Heart right ventricle (tissue), 16 donors: ENCODE results near the gene TMPRSS2. TPM values are rescaled to one million over a fixed set of nuclear protein-coding genes. Genes with fewer than 3 reads are reported as not detected.

Source experiments
- ATAC-seq, 8 donors: fragments of 200-7000 bp; cut with Tn5 transposase; one replicate each; pipeline ENCODE4 v1.9.1; 2020; ENCODE audit warnings: mild to moderate bottlenecking in 8 of 8, moderate library complexity in 8 of 8, moderate number of reproducible peaks in 1 of 8
- DNase-seq, 2 donors: peaks; one replicate each; pipeline ENCODE4 v3.0.0-alpha.2; 2020
- H3K27ac ChIP-seq, 10 donors: fragments of 200-600 bp; sonication (generic) in 2 of 10; one replicate each; pipeline versions ENCODE4 v1.5.0 to v1.8.0; 2020 to 2022; ENCODE audit warnings: mild to moderate bottlenecking in 3 of 10
- H3K27me3 ChIP-seq, 7 donors: fragments of 200-600 bp; one replicate each; pipeline ENCODE4 v1.8.0; 2021 to 2022; ENCODE audit warnings: mild to moderate bottlenecking in 2 of 7
- H3K36me3 ChIP-seq, 9 donors: fragments of 200-600 bp; sonication (generic) in 1 of 9; one replicate each; pipeline versions ENCODE4 v1.5.0 to v1.8.0; 2020 to 2022; ENCODE audit warnings: mild to moderate bottlenecking in 2 of 9
- H3K4me1 ChIP-seq, 9 donors: fragments of 200-600 bp; sonication (generic) in 1 of 9; one replicate each; pipeline versions ENCODE4 v1.5.0 to v1.8.0; 2020 to 2022; ENCODE audit warnings: mild to moderate bottlenecking in 4 of 9
- H3K4me3 ChIP-seq, 10 donors: fragments of 200-600 bp; sonication (generic) in 2 of 10; one replicate each; pipeline versions ENCODE4 v1.5.0 to v1.8.0; 2020 to 2022; ENCODE audit warnings: mild to moderate bottlenecking in 7 of 10, moderate library complexity in 2 of 10
- H3K9me3 ChIP-seq, 11 donors: fragments of 200-600 bp in 10 of 11; sonication (generic) in 2 of 11; one replicate each; pipeline versions ENCODE4 v1.5.0 to v1.8.0; 2013 to 2022; ENCODE audit warnings: mild to moderate bottlenecking in 2 of 11, control low read depth in 1 of 11, moderate library complexity in 1 of 11
- WGBS, 2 donors: extraction: QIAGEN DNeasy Blood & Tissue Kit; methylation state at CpG; one replicate each; pipeline ENCODE4 v1.1.7; 2013; ENCODE audit warnings: inconsistent platforms in 1 of 2; 5-methylcytosine and 5-hydroxymethylcytosine counted together
- intact Hi-C, 10 donors: fragments of 100-400 bp; cut with DNase I; formaldehyde crosslinking; loops; one replicate each; pipeline versions ENCODE4 v1.11.1 to v1.14.2; 2022
- polyA plus RNA-seq, 2 donors: library from polyadenylated mRNA; stranded (reverse); fragments of 200-250 nt; gene quantifications; one replicate each; pipeline ENCODE4 v1.2.3, GENCODE V29; 2013
- total RNA-seq, 10 donors: library from RNA; stranded (reverse); fragmentation: NEBNext Ultra II Directional in 3 of 10; extraction: Animal tissue kit (Norgen Biotek cat#: 25700) in 3 of 10; gene quantifications; one replicate each; pipeline versions ENCODE4 v1.2.1 to v1.2.4, GENCODE V29; 2021 to 2023
- TF ChIP-seq, protein P1 (sequence below), 9 donors: fragments of 200-600 bp; sonication (generic) in 2 of 9; IDR thresholded peaks; one replicate each; pipeline versions ENCODE4 v1.5.0 to v1.8.0; 2021 to 2022; ENCODE audit warnings: antibody characterized with exemption in 9 of 9, mild to moderate bottlenecking in 5 of 9, moderate library complexity in 1 of 9
- donor health status: Arrhythmogenic right ventricular cardiomyopathy.
- donor health status: ischemic (EF 13 %, LVEDD 7.1; RV severe dilation, severe dysfunction).
- donor health status: healthy with polysubstance abuse.
- donor health status: DM: no; HTN: yes; CAD: no.
- donor health status: DM: no; HTN: no; CAD: no.
- donor health status: ischemic (EF 25% LVEDD 6.9; RV normal size, moderate dysfunction).
- donor health status: ischemic (EF 25% LVEDD 5.7; RV mildly dilated, moderate dysfunction).
- donor health status: healthy.
- donor health status: DM: yes; HTN: yes; CAD: no.
- donor health status: Ischemic cardiomyopathy.
- donor health status: ischemic (EF 35%, LVEDD 5.7; RV mildly dilated, moderate dysfunction).
- donor health status: nonischemic (EF 11% LVEDD 7.7; RV severe dilation, severe dysfunction).
- donor health status: DM: yes; HTN: yes; CAD: no.
- donor health status: PGD.
- donor health status: ischemic (EF 29% LVEDD 5.4; RV normal size, mild dysfunction).
- donor health status: nonischemic (EF 23%, LVEDD 6.1; RV moderate dilation, normal function).

Gene TMPRSS2
- total and polyA plus RNA-seq, 12 donors: 0.03 TPM; not detected in 11

DNA sequence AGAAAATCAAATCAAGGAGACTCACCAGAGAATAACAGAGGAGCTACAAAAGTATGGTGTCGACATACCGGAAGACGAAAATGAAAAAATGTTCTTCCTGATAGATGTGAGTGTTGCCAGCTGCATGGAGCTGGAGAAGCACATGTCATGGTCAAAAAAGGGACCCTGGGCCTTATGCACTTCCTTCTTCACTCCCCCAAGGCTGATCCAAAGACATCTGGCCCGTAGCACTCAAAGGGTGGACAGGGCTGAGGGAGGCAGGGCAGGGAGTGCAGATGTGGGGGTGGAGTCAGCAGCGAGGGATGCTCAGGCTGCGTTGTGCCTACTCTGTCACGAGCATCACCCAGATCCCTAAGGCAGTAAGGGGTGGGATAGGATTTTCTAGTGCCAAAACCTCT lies 62.5 kb downstream of the TMPRSS2 start:
- DNase-seq (no peak), ATAC-seq (peak in 1 of 8 donors; percentile 45)
- TF ChIP-seq, protein P1, sequence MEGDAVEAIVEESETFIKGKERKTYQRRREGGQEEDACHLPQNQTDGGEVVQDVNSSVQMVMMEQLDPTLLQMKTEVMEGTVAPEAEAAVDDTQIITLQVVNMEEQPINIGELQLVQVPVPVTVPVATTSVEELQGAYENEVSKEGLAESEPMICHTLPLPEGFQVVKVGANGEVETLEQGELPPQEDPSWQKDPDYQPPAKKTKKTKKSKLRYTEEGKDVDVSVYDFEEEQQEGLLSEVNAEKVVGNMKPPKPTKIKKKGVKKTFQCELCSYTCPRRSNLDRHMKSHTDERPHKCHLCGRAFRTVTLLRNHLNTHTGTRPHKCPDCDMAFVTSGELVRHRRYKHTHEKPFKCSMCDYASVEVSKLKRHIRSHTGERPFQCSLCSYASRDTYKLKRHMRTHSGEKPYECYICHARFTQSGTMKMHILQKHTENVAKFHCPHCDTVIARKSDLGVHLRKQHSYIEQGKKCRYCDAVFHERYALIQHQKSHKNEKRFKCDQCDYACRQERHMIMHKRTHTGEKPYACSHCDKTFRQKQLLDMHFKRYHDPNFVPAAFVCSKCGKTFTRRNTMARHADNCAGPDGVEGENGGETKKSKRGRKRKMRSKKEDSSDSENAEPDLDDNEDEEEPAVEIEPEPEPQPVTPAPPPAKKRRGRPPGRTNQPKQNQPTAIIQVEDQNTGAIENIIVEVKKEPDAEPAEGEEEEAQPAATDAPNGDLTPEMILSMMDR (IDR thresholded peaks at IDR 0.05): no peak
- H3K27me3 ChIP-seq: no peaks in the 10 kb centered on the region
- intact Hi-C loops: loop anchor here in 1 of 10 donors (5.0 kb wide), 1 partner anchor 158 kb away; no protein-coding TSS in a partner anchor
- 72 to 85% methylated on average over 7 of the region's 7 CpGs for WGBS, 2 donors
- peaks cover 0 to 100% (median 33%) of the 10 kb centered on the region in 9 donors for H3K36me3 ChIP-seq
- no peaks in the 10 kb centered on the region for H3K4me1 ChIP-seq
- H3K9me3 ChIP-seq: no peaks in the 10 kb centered on the region
- no peak overlapping the region for H3K4me3 ChIP-seq
- no peak overlapping the region for H3K27ac ChIP-seq

DNA sequence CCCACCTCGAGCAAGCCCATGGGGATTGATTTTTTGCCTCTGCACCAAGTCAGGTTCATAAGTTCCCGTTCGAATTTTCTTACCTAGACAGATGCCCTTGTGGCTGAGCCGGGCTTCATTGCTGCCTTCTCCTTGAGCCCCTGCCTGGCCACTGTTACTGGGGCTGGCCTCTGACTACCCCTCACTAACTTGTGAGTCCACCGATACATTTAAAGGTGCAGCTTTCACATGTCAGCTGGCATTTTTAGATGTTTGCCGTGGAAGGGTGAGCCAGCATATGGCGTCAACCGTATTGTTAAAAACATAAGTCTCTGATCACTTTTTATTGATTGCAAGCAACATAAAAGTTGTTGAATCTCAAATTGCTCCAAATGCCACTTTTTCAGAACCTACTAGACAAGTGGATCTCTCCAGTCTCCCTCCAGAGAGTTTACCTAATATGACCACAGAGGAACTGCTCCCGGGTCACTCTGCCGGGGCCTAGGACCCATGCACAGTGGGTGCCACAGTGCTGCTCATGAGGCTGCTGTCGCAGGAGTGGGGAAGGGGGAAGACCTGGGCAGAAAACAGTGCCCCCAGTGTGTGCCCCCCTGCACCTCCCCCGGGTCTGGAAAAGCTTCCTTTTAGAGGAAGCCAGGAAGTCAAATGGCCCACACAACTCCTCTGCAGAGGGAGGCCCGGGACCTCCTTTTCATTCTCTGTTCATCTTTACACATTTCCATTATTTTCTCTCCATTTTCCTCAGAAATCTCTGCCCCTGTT lies 63.1 kb downstream of the TMPRSS2 start:
- TF ChIP-seq, protein P1 (IDR thresholded peaks at IDR 0.05): no peak
- 86 to 89% methylated on average over 13 of the region's 13 CpGs for WGBS, 2 donors
- no peaks in the 10 kb centered on the region for H3K4me1 ChIP-seq
- peaks cover 0 to 100% (median 33%) of the 10 kb centered on the region in 9 donors for H3K36me3 ChIP-seq
- no peaks in the 10 kb centered on the region for H3K9me3 ChIP-seq
- no peaks in the 10 kb centered on the region for H3K27me3 ChIP-seq
- intact Hi-C loops: loop anchor here in 1 of 10 donors (5.0 kb wide), 1 partner anchor 158 kb away; no protein-coding TSS in a partner anchor
- DNase-seq (no peak), ATAC-seq (no peak)
- H3K4me3 ChIP-seq: no peak overlapping the region
- no peak overlapping the region for H3K27ac ChIP-seq

DNA sequence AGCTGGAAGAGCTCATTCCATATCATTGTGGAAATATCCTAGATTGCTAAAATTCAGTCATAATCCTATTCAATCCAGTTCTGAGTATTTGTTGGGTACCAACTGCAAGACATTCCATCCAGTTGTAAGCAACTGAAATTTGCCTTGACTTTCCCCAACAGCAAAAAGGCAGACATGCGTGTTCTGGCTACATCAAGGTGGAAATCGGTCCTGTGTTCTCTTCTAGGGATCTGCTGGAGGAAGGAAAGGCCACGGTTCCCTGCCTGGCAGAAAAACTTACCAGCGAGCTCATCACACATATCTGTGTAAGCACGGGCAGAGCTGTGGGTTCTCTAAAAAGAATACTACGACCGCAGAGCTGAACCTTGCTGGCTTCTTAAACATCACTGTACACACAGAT lies 64.4 kb downstream of the TMPRSS2 start:
- ATAC-seq: no peak
- H3K27ac ChIP-seq: no peak overlapping the region
- no peaks in the 10 kb centered on the region for H3K9me3 ChIP-seq
- no peaks in the 10 kb centered on the region for H3K27me3 ChIP-seq
- peaks cover 0 to 100% (median 38%) of the 10 kb centered on the region in 9 donors for H3K36me3 ChIP-seq
- TF ChIP-seq, protein P1 (IDR thresholded peaks at IDR 0.05): no peak
- WGBS, 2 donors: 90 to 94% methylated on average over 7 of the region's 7 CpGs
- no peak overlapping the region for H3K4me3 ChIP-seq
- no peak for DNase-seq
- intact Hi-C loops: no loop called here
- H3K4me1 ChIP-seq: no peaks in the 10 kb centered on the region

DNA sequence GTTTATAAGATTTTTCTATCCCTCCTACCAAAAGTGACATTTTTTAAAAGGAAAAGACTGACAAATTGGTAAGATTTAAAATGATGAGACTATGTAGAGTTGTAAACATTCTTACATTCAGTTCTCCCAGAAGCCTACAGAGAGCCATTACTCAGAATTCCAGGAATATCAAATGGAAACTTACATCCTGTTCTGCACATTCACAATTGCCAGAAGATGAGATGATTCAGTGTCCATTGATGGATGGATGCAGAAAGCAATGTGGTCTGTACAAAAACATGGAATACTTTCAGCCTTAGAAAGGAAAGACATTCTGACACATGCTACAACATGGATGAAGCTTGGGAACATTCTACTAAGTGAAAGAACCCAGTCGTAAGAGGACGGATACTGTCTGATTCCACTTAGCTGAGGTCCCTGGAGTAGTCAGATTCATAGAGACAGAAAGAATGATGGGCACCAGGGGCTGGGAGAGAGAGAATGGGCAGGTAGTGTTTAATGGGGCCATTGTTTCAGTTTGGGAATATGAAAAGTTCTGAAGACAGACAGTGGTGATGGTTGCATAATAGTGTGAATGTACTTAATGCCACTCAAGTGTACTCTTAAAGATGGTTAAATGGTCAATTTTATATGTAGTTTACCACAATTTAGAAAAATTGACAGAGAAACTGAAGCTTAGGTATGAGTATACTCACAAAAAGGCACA lies 65.3 kb downstream of the TMPRSS2 start:
- Histone ChIP-seq H3K9me3 (no peaks in the 10 kb centered on the region), H3K27me3 (no peaks in the 10 kb centered on the region), H3K36me3 (peaks cover 0 to 100% (median 41%) of the 10 kb centered on the region in 9 donors), H3K4me1 (no peaks in the 10 kb centered on the region), H3K4me3 (no peak overlapping the region), H3K27ac (no peak overlapping the region)
- intact Hi-C loops: no loop called here
- TF ChIP-seq, protein P1 (IDR thresholded peaks at IDR 0.05): no peak
- DNase-seq: no peak
- WGBS, 2 donors: 90 to 95% methylated on average over 2 of the region's 2 CpGs
- no peak for ATAC-seq
